GM21360 (cell line): ENCODE measurements around the gene GNAO1.

Experiments used
- ATAC-seq: cut with Tn5 transposase; IDR thresholded peaks from one replicate; pipeline ENCODE4 v1.9.1; 2021; ENCODE audit warnings: mild to moderate bottlenecking, moderate library complexity; ENCODE audit not compliant: unreplicated experiment

The GNAO1 gene

DNA sequence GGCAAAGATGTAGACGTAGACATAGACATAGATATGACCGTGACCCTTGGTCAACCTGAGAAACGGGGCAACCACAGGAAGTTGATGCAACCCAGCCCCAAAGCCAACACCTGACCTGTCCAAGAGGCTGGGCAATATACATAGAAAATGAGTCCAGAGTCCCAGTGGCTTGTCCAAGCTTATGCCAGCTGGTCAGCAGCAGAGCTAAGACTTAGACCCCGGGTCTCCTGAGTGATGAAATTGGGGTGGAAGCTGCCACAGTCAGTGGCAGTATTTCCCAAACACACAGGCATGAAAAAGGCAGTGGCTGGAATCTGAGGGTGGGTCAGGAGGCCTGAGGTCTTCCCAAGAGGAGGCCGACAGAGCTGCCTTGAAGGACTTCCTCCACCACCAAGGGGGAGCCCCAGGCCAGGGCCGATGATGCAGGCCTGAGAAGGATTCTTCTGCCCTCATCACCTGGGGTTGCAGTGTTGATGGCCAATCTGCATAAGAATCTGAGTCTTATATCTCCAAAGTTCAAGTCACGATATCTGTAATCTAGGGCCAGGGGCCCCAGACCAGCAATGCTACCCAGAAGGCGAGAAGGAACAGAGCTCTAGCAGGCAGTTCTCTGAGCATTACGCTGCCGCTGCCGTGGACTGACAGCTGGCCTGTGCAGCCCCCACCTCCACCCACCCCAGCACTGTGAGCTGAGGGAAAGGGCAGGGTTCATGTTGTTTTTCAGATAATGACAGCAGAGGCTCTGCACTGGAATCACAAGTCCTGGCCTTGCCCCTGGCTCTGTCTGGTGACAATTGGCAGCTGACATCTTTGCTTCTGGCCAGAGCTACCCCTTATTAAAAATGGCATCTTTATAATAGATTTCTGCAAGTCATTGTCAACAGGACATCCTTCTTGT, 72.7 kb downstream of the GNAO1 start:
- ATAC-seq, result no peak

DNA sequence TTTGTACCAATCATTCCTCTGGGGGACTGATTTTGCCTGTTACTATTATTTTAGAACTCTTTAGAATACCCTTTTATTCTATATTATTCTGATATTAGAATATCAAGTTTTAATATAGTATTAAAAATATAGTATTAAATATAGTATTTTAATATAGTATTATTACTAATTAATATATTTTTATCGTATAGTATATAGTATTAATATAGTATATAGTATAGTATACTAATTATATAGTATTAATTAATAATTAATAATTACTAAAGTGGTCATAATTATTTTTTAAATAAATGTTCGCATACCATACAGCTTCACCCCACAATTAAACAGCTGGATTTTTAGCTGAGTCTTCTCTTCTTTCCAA, 73.3 kb downstream of the GNAO1 start:
- no peak for ATAC-seq

DNA sequence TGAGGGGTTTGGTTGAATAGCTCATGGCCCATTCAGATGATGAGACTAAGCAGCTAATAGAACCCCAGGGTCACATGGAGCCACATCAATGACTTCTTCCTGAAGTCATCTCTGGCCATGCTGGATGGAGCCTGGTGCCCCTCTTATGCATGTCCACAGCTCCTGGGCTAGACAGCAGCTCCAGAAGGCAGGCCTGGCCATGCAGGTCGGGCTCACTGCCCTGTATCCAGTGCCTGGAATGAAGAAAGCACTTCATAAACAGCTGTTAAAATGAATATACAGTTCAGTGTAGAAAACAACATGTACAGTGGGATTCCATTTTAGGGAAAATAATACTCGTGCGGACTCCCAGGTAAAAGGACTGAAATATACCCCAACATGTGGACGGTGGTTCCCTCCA, 73.9 kb downstream of the GNAO1 start:
- ATAC-seq, result no peak

DNA sequence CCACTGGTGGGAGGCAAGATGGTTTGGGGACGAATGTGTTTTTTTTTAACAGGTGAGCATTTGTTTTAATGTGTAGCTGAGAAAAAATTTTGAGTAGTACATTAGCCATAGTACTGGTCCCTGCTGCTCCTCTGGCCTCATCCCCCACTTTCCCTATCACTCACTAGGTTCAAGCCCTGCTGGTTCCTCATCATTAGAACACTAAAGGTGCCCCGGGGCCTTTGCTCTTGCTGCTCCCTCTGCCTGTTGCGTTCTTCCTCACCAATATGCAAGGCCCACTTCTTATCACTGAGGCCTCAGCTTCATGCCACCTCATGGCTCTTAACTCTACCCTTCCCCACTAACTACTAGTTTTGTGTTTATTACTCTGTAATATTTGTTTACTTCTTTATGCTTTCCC, 74.5 kb downstream of the GNAO1 start:
- ATAC-seq, result no peak

DNA sequence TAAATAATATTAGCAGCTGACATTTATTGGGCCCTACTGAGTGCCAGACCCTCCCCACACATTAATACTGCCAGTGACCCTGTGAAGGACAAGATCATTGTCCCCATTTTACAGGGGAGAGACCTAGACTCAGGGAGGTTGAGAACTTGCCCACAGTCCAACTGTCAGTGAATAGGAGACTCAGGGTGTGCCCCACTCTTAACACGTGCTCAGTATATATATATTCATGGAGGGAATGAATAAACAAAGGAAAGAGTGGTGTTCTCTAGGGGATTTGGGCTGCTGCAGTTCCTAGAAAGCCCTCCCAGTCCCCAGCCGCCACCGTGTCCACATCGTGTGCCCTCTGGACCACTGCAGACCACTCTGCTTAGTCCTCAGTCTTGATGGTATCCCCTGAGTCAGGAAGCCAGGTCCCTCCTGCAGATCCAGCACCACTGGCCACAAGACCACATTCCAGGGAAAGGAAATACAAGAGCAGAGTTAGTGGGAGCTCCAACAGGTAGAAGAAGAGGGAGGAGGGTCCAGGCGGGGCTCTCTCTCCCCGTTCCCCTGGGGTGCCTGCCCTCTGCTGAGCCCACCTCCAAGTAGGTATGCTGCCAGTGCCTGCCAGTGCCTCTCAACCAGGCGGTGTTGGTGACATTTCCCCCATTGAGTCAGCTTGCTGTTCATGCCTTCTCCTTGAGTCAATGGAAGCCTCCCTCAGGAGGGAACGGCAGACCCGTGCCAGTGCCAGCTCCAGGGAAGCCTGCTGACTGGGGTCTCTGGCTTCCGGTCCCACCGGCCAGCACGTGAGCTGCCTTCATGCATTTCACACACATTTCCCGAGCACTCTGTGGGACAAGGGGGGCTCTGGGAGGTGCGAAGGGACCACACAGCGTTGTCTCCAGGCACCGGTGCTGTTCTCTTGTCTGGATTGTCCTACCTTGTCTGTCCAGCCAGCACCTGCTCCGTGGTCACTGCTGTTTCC, 75.6 kb downstream of the GNAO1 start:
- no peak for ATAC-seq

DNA sequence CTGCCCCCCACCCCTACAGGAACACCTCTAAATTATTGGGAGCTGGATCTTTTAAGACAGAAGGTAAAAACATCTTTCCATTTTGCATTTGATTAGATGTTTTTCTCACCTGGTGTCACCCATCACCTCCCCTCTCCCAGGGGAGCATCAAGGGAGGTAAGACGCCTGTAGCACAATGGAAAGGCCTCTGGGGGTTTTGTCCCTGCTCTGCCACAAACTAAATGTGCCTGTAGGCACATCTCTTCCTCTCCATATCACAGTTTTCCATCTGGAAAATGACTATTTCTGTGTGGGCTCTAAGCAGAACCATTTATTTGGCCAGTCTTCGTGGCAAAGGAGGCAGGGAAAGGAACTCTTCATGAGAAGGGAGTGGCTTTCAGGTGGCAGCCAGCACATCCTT, 76.6 kb downstream of the GNAO1 start:
- no peak for ATAC-seq

DNA sequence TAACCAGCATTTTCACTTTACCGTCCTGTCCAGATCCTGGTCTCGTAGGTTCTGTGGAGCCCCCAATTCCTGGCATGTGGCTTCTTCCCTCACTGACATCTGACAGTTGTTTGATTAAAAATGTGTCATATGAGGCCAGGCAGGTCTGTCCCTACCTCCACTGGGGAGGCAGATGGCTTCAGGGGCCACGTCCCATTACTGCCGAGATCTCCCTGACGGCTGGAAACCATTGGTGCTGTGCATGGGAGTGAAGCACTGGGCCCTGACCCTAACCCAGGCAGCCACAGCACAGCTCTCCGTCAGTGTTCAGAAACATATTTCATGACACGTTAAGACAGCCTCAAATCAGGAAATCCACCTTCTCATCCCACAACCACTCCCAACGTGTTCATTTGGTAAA, 77.5 kb downstream of the GNAO1 start:
- no peak for ATAC-seq

DNA sequence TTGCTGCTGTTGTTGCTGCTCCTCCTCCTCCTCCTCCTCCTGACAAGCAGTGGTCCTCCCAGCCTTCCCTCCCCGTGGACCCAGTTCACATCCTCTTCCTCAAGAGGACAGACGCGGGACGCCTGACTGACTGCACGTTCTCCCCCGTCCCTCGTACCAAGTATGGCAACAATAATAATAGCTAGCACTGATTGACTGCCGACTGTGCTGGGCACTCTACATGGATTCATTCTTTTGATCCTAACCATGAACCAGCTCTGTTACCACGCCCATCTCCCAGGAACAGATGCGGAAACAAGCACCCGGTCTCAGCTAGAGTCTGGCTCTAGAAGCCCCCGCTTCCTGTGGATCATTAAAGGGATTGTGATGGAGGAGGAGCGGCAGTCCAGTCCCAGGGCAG, 78.0 kb downstream of the GNAO1 start:
- ATAC-seq, result no peak

DNA sequence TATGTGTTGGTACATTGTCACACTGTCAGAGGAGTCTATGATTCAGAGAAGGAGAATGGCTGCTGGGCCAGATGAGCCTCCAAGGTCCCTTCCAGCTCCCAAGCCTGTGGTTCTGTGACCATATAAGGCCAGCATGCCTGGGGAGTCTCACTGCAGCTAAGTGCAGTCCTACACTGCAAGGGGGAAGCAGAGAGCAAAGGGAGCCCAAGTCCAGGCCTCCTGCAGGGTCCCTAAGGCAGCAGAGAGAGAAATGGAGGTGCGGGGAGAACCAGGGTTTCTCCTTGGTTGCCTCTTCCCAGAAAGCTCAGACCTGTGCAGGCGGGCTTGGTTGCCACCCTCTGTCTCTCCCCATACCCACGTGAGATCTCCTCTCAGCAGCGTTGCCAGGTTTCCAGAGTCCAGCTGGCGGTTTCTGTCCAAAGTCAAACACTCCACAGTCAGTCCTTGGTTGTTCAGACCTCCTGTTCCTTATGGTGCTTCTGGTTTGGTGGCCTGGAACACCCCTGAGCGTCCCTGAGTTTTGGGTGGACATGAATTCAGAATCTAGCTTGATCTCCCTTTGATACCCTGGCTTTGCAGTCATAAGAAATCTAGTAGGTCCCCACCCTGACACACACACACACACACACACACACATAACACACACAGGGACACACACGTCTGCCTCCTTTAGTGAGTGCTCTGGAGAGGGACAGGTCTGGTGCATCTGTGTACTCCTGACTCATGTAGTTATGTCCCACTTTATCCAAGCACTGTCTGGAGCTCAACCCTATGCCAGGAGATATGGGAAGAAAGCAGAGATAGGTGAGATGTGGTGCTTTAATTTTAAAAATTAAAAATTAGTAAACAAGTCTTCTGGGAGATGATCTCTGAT, 78.8 kb downstream of the GNAO1 start:
- no peak for ATAC-seq

DNA sequence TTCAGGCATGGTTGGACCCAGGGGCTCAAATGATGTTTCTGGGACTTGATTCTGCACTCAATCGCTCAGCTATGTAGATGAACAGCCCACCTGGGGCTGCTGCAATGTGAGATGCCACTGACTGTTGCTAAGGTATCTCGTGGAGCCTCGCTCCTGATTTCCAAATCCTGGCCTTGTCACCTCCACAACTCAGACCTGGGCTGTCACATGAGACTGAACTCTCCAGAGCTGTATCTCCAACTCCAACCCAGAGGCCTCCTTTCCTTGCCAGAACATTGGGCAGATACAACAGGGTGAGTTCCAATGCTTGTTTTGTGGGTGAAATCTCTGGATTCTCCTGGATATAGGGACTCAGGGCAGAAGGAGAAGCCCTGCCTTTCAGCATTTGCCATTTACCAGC, 79.5 kb downstream of the GNAO1 start:
- ATAC-seq, result no peak

DNA sequence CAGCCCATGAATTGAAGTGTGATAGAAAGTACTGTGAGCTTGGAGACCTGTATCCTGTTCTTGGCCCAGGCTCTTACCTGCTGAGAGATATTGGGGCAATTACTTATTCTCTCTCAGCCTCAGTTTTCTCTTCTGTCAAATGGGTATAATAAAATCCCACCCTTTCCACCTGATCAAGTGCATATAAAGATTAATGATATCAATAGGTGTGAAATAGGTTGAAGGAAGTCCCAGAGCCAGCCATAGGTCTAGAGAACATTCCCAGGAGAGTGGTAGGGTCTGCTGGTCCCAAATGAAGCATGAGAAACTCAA, 81.2 kb downstream of the GNAO1 start:
- no peak for ATAC-seq

DNA sequence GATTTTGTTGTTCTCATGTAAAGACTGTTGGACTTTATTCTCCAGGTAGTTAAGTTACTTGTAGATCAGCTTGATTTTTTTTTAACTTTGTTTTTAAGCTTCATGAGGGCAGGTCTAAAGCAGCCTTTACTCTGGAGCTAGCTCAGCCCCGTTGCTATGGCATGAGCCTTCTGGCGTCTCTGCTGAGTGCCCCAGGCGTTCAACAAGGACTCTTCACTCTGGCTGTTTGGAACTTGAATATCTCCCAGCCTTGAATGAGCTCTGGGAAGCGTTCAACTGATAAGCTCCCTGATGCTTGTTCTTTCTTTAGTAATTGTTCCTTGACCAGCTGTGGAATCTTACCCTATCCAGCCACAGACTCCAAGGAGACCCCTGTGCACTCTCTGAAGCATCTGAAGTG, 82.3 kb downstream of the GNAO1 start:
- no peak for ATAC-seq

DNA sequence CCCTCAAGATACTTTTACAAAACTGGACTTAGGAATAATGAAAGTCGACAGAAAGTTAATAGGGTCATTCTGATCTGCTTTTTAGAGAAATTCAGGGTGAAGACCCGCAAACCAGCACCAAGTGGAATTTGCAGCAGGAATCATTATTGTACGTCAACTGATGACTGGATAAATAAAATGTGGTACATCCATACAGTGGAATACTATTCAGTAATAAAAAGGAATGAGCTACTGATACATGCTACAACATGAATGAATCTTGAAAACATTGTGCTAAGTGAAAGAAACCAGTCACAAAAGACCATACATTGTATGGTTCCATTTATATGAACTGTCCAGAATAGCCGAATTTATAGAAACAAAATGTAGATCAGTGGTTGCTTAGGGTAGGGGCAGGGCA, 83.1 kb downstream of the GNAO1 start:
- no peak for ATAC-seq

DNA sequence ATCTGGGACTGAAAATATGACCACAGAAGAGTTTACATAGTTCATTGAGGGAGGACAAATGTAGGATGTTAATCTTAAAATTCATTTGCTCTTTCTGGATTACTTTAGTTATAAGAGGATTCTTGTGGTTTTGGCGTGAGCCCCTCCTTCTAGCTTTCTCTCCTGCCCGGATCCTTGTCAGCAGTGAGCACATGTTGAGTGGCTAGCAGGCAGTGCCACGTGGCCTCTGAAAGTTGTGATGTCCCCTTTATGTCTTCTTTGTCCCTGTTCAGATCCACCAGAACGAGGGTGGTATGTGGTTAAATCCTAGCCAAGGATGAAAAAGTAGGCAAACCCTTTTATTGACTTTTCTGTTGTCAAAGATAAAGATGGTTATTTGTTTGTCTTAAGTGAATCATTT, 83.8 kb downstream of the GNAO1 start:
- ATAC-seq, result no peak

DNA sequence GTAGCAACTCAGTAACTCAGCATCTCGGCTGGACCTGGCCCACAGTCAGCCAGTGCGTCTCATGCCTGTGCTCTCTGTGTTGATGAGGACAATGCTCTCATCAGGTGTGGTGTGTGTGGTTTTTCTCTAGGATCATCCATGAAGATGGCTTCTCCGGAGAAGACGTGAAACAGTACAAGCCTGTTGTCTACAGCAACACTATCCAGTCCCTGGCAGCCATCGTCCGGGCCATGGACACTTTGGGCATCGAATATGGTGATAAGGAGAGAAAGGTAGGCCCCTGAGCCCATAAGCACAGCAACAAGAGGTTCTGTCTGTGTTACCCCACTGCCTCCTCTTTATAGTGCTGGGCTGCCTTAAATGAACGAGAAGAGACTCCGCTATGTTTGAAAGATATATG, 84.5 kb downstream of the GNAO1 start:
- no peak for ATAC-seq

DNA sequence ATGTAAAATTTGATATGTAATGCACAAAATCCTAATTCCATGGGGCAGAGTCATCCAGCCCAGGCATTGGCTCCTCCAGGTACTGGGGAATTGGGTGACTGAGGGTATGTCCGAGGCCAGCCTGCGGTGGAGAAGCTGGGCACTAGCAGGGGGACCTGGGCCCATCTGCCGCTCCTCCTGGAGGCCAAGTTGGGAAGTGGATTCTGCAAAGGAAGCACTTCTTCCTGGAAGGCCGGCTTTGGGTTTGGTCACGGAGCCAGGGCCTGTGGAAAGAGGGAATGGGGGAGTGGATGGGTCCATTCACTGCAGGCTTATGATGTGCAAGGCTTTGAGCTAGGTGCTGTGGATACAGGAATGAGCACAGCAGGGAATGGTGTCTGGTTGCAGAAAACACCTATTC, 85.8 kb downstream of the GNAO1 start:
- no peak for ATAC-seq

DNA sequence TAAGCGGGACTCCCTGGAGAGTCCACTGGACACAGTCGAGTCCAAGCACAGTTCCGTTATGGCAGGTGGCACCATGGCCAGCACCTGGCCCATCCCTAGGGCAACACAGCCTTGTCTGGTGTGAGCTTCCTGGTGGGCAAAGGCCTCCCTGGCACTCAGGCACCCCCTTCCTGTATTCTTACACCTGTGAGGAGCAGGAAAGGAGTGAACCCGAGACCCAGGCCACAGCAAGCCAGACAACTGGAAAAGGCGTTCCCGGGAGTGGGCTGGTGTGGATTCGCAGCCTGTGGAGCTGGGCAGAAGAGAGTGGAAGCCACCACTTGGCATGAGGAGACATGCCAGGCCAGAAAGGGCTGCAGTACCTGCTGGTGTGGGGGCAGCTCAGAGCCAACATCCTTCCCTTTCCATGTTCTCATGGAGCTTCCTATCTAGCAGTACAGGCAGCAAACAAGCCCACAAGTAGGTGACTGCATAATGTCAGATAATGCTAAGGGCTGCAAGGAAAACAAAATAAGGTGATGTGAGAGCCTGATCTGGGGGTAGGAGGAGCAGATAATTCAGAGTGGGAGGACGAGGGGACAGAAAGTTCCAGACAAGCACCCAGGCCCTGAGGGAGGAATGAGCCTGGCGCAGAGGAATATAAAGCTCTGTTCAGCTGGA, 87.0 kb downstream of the GNAO1 start:
- no peak for ATAC-seq

DNA sequence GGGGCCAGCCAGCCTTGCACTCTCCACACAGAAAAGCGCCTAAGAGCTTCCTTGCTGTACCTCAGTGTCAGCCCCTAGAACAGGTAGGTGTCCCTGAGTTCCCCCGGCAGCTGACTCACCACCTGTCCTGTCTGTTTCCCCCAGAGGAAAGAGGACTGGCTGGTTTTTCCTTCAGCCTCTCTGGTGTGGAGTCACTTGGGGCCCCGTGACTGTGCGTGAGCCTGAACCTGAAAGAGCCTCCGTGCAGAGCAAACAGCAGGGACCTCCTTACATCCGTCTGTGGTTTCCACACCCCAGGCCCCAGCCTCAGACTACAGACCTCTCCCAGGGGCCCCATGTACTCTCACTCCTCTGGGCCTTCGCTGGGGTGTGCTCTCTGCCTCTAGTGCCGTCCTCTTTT, 87.8 kb downstream of the GNAO1 start:
- no peak for ATAC-seq

DNA sequence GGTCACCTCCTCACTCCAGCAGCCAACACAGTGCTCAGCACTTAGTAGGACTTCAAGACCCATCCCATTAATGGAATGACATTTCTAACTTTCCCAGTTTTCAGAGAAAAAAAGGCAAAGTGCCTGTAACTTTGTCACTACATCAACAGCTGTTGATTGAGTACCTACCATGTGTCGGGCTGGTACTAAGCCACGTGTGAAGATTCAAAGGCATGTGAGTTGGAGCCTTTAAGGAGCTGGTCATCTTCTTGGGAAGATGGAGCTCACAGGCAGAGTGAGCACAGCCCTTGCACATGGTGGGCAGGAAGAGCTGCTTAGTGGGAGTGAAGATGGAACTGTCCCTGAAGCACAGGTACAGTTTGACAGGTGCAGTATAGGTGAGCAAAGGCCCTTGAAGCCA, 88.6 kb downstream of the GNAO1 start:
- no peak for ATAC-seq

DNA sequence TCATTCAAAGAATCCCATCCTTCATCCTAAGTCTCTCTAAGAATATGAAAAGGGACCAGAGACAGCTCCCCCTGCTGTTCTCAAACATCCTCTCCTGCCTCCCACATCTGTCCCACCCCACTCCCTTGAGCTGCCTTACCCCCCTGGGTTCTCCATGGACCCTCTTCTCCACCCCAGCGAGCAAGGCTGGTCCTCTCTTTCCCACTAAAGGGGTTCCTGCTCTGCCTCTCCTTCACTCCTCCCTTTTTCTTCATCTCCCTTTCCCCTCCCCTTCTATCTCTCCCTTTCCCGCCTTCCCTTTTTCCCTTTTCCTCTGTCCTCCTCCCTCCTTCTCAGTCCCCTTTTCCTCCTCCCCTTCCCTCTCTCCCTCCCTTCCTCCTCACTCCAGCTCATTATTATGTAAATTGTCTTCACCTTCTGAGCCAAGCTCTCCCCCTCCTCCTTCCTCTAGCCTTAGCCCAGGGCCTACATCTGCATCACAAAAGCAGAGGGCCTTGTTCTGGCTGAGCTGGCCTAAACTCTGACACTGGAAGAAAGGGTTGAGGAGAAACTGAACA, 90.0 kb downstream of the GNAO1 start:
- no peak for ATAC-seq
